Ectodermal cell (in vitro differentiated cells): Measurements from ENCODE around the gene SSRP1.

Experiments
- H3K27ac ChIP-seq: 2 replicates; pipeline ENCODE4 v1.7.0; 2013; ENCODE audit warnings: mild to moderate bottlenecking, low read depth, low read length; ENCODE audit not compliant: insufficient read depth, poor library complexity, severe bottlenecking
- H3K27me3 ChIP-seq: 2 replicates; pipeline ENCODE4 v1.7.0; 2013; ENCODE audit warnings: mild to moderate bottlenecking, low read length; ENCODE audit not compliant: insufficient read depth, control insufficient read depth, poor library complexity, severe bottlenecking
- H3K36me3 ChIP-seq: one replicate; pipeline ENCODE4 v1.7.0; 2013; ENCODE audit warnings: low read length; ENCODE audit not compliant: control insufficient read depth, insufficient read depth
- H3K4me1 ChIP-seq: one replicate; pipeline ENCODE4 v1.7.0; 2013; ENCODE audit warnings: low read length; ENCODE audit not compliant: control insufficient read depth, insufficient read depth
- H3K4me3 ChIP-seq: 2 replicates; pipeline ENCODE4 v1.7.0; 2013; ENCODE audit warnings: low read depth, low read length, control low read depth; ENCODE audit not compliant: insufficient read depth
- H3K9me3 ChIP-seq: 2 replicates; pipeline ENCODE4 v1.7.0; 2013; ENCODE audit warnings: mild to moderate bottlenecking, low read length, moderate library complexity; ENCODE audit not compliant: control insufficient read depth
- WGBS, 2 experiments: methylation state at CpG; one replicate each; pipeline ENCODE4 v1.1.7; 2013; ENCODE audit warnings: missing lambda C conversion rate in 2 of 2; 5-methylcytosine and 5-hydroxymethylcytosine counted together

SSRP1 gene

GRCh38 chr11:57359896-57360690, 24.4 kb upstream of the SSRP1 start:
- H3K27ac ChIP-seq, result no peak overlapping the region
- 76 to 80% methylated on average over 9 of the region's 9 CpGs for WGBS, 2 experiments

GRCh38 chr11:57359396-57359795, 23.7 kb upstream of the SSRP1 start:
- Histone ChIP-seq H3K27ac (no peak overlapping the region), H3K4me3 (no peak overlapping the region), H3K9me3 (no peaks in the 10 kb centered on the region), H3K27me3 (no peaks in the 10 kb centered on the region), H3K36me3 (no peaks in the 10 kb centered on the region), H3K4me1 (peaks cover 10% of the 10 kb centered on the region)
- 87% methylated on average over 5 of the region's 5 CpGs for WGBS, 2 experiments

More at GRCh38 chr11:57359896-57360690, 24.4 kb upstream of the SSRP1 start:
- Histone ChIP-seq H3K36me3 (no peaks in the 10 kb centered on the region), H3K4me1 (peaks cover 10% of the 10 kb centered on the region), H3K9me3 (no peaks in the 10 kb centered on the region), H3K4me3 (no peak overlapping the region), H3K27me3 (no peaks in the 10 kb centered on the region)

- H3K27me3 ChIP-seq, result no peaks in the 10 kb centered on the region
- H3K4me1 ChIP-seq, result peaks cover 14% of the 10 kb centered on the region
- no peaks in the 10 kb centered on the region for H3K36me3 ChIP-seq
- WGBS, 2 experiments, result 61 to 72% methylated on average over 9 of the region's 9 CpGs
- H3K4me3 ChIP-seq, result no peak overlapping the region
- H3K27ac ChIP-seq, result no peak overlapping the region
- no peaks in the 10 kb centered on the region for H3K9me3 ChIP-seq
Measured at GRCh38 chr11:57358991-57359390, 23.3 kb upstream of the SSRP1 start.

GRCh38 chr11:57358543-57358961, 22.9 kb upstream of the SSRP1 start:
- Histone ChIP-seq H3K4me1 (peaks cover 18% of the 10 kb centered on the region), H3K36me3 (no peaks in the 10 kb centered on the region), H3K9me3 (no peaks in the 10 kb centered on the region), H3K4me3 (no peak overlapping the region), H3K27me3 (no peaks in the 10 kb centered on the region), H3K27ac (no peak overlapping the region)
- WGBS, 2 experiments, result 87 to 92% methylated on average over 9 of the region's 9 CpGs

- H3K27me3 ChIP-seq, result no peaks in the 10 kb centered on the region
- H3K36me3 ChIP-seq, result no peaks in the 10 kb centered on the region
- H3K4me1 ChIP-seq, result peaks cover 25% of the 10 kb centered on the region
- 84 to 86% methylated on average over 6 of the region's 6 CpGs for WGBS, 2 experiments
- no peak overlapping the region for H3K27ac ChIP-seq
- H3K4me3 ChIP-seq, result no peak overlapping the region
- no peaks in the 10 kb centered on the region for H3K9me3 ChIP-seq
Measured at GRCh38 chr11:57357856-57358255, 22.2 kb upstream of the SSRP1 start.

GRCh38 chr11:57357310-57357709, 21.6 kb upstream of the SSRP1 start:
- Histone ChIP-seq H3K4me3 (no peak overlapping the region), H3K36me3 (no peaks in the 10 kb centered on the region), H3K9me3 (no peaks in the 10 kb centered on the region), H3K27me3 (no peaks in the 10 kb centered on the region), H3K27ac (no peak overlapping the region), H3K4me1 (peaks cover 29% of the 10 kb centered on the region)
- WGBS, 2 experiments, result 91 to 96% methylated on average over 3 of the region's 3 CpGs

GRCh38 chr11:57356268-57356667, 20.6 kb upstream of the SSRP1 start:
- Histone ChIP-seq H3K4me1 (peaks cover 29% of the 10 kb centered on the region), H3K9me3 (no peaks in the 10 kb centered on the region), H3K36me3 (no peaks in the 10 kb centered on the region), H3K27me3 (no peaks in the 10 kb centered on the region), H3K27ac (no peak overlapping the region), H3K4me3 (no peak overlapping the region)
- 91 to 94% methylated on average over 9 of the region's 9 CpGs for WGBS, 2 experiments

- Histone ChIP-seq H3K27me3 (no peaks in the 10 kb centered on the region), H3K9me3 (no peaks in the 10 kb centered on the region), H3K4me1 (peaks cover 26% of the 10 kb centered on the region), H3K4me3 (no peak overlapping the region), H3K36me3 (no peaks in the 10 kb centered on the region), H3K27ac (no peak overlapping the region)
- WGBS, 2 experiments, result 92 to 94% methylated on average over 6 of the region's 6 CpGs
Measured at GRCh38 chr11:57354699-57355098, 19.0 kb upstream of the SSRP1 start.

- Histone ChIP-seq H3K27ac (peak overlapping the region; percentile 83), H3K36me3 (no peaks in the 10 kb centered on the region), H3K4me3 (no peak overlapping the region), H3K4me1 (peaks cover 26% of the 10 kb centered on the region), H3K9me3 (no peaks in the 10 kb centered on the region), H3K27me3 (no peaks in the 10 kb centered on the region)
- WGBS, 2 experiments, result 73 to 74% methylated on average over 4 of the region's 4 CpGs
Measured at GRCh38 chr11:57353852-57354251, 18.2 kb upstream of the SSRP1 start.

GRCh38 chr11:57353446-57353845, 17.8 kb upstream of the SSRP1 start:
- no peaks in the 10 kb centered on the region for H3K36me3 ChIP-seq
- 39% methylated on average over 4 of the region's 4 CpGs for WGBS, 2 experiments
- no peaks in the 10 kb centered on the region for H3K9me3 ChIP-seq
- no peak overlapping the region for H3K4me3 ChIP-seq
- H3K4me1 ChIP-seq, result peaks cover 25% of the 10 kb centered on the region
- H3K27me3 ChIP-seq, result no peaks in the 10 kb centered on the region
- H3K27ac ChIP-seq, result peak overlapping the region; percentile 83
